Lower lobe of right lung (tissue), 2 donors: ENCODE data around the gene HRH3. TPM values are rescaled to one million over a fixed set of nuclear protein-coding genes. Genes with fewer than 3 reads are reported as not detected.

ENCODE experiments used
- ATAC-seq, 2 donors: fragments of 200-7000 bp; cut with Tn5 transposase; one replicate each; pipeline ENCODE4 v1.9.1; 2020 to 2022; ENCODE audit warnings: mild to moderate bottlenecking in 2 of 2, moderate library complexity in 2 of 2
- DNase-seq: peaks from one replicate; pipeline ENCODE4 v3.0.0-alpha.2; 2020
- H3K27ac ChIP-seq: fragments of 200-600 bp; one replicate; pipeline ENCODE4 v1.8.0; 2022
- H3K27me3 ChIP-seq: fragments of 200-600 bp; one replicate; pipeline ENCODE4 v1.8.0; 2022; ENCODE audit warnings: low read depth
- H3K36me3 ChIP-seq: fragments of 200-600 bp; one replicate; pipeline ENCODE4 v1.8.0; 2022; ENCODE audit warnings: mild to moderate bottlenecking
- H3K4me1 ChIP-seq: fragments of 200-600 bp; one replicate; pipeline ENCODE4 v1.8.0; 2022
- H3K4me3 ChIP-seq: fragments of 200-600 bp; one replicate; pipeline ENCODE4 v1.8.0; 2022; ENCODE audit warnings: mild to moderate bottlenecking
- H3K9me3 ChIP-seq: fragments of 200-600 bp; one replicate; pipeline ENCODE4 v1.8.0; 2022
- CTCF ChIP-seq: fragments of 200-600 bp; IDR thresholded peaks from one replicate; pipeline ENCODE4 v1.8.0; 2022; ENCODE audit warnings: antibody characterized with exemption, mild to moderate bottlenecking
- intact Hi-C: fragments of 100-400 bp; cut with DNase I; formaldehyde crosslinking; loops from one replicate; pipeline ENCODE4 v1.11.0; 2022
- total RNA-seq: library from RNA; stranded (reverse); fragmentation: NEBNext Ultra II Directional; extraction: Animal tissue kit (Norgen Biotek cat#: 25700); gene quantifications from one replicate; pipeline ENCODE4 v1.2.1, GENCODE V29; 2021
- donor health status: DM: no; HTN: yes; CAD: no; lungs with severe emphysema.

The HRH3 gene
- total RNA-seq, 1 donor from 2014 or later: not detected

GRCh38 chr20:62258499-62259293 is 38.6 kb upstream of the HRH3 start:
- TF ChIP-seq CTCF: no peak
- intact Hi-C loops: no loop called here
- no peaks in the 10 kb centered on the region for H3K27me3 ChIP-seq
- no peak overlapping the region for H3K4me3 ChIP-seq
- no peak overlapping the region for H3K27ac ChIP-seq
- DNase-seq (no peak), ATAC-seq (peak in 1 of 2 donors; percentile 47)
- no peaks in the 10 kb centered on the region for H3K9me3 ChIP-seq
- peaks cover 92% of the 10 kb centered on the region for H3K36me3 ChIP-seq
- H3K4me1 ChIP-seq: no peaks in the 10 kb centered on the region

GRCh38 chr20:62255976-62256375 is 35.9 kb upstream of the HRH3 start:
- DNase-seq: no peak
- H3K4me3 ChIP-seq: no peak overlapping the region
- H3K4me1 ChIP-seq: no peaks in the 10 kb centered on the region
- no peaks in the 10 kb centered on the region for H3K27me3 ChIP-seq
- peaks cover 64% of the 10 kb centered on the region for H3K36me3 ChIP-seq
- H3K27ac ChIP-seq: no peak overlapping the region
- TF ChIP-seq CTCF: no peak
- H3K9me3 ChIP-seq: no peaks in the 10 kb centered on the region
- no peak for ATAC-seq
- intact Hi-C loops: no loop called here

- intact Hi-C loops: no loop called here
- H3K9me3 ChIP-seq: no peaks in the 10 kb centered on the region
- H3K4me3 ChIP-seq: no peak overlapping the region
- H3K27me3 ChIP-seq: no peaks in the 10 kb centered on the region
- peaks cover 46% of the 10 kb centered on the region for H3K36me3 ChIP-seq
- no peak overlapping the region for H3K27ac ChIP-seq
- TF ChIP-seq CTCF: no peak
- ATAC-seq (no peak), DNase-seq (no peak)
- H3K4me1 ChIP-seq: peaks cover 4% of the 10 kb centered on the region
These were observed 34.1 kb upstream of the HRH3 start for GRCh38 chr20:62254021-62254724.

GRCh38 chr20:62253398-62253797 is 33.3 kb upstream of the HRH3 start:
- intact Hi-C loops: no loop called here
- no peak for ATAC-seq

More at GRCh38 chr20:62253398-62253797, 33.3 kb upstream of the HRH3 start:
- H3K4me3 ChIP-seq: no peak overlapping the region
- H3K4me1 ChIP-seq: peaks cover 4% of the 10 kb centered on the region
- TF ChIP-seq CTCF: no peak
- DNase-seq: no peak
- no peaks in the 10 kb centered on the region for H3K27me3 ChIP-seq
- H3K36me3 ChIP-seq: peaks cover 39% of the 10 kb centered on the region
- H3K9me3 ChIP-seq: no peaks in the 10 kb centered on the region
- no peak overlapping the region for H3K27ac ChIP-seq
